ENCODE data around the gene GCH1. TPM values are rescaled to one million over a fixed set of nuclear protein-coding genes. Genes with fewer than 3 reads are reported as not detected.
A peak's percentile ranks its signal among the peaks of the same experiment; 100 is the strongest.

Gene GCH1
- total RNA-seq, 1 donor from 2014 or later = 15.0 TPM

DNA sequence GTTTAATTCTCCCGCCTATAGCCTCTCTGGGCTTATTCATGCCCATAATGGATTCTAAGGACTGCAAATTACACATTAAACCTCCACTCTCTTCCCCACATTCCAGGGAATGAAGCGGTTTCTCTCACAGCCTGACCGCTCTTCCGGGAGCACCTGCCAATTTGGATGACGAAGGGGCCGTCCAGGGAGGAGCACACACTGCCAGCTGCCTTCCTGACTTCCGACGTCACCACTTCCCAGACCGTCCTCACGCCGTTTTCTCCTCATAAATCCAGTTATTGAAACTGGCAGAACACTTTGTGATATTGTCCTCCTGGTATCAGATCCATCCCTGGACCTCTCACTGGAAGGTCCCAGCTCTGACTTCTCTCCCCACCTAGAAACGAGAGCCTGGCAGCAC is 87.6 kb downstream of the GCH1 start:
- TF ChIP-seq, protein P1, sequence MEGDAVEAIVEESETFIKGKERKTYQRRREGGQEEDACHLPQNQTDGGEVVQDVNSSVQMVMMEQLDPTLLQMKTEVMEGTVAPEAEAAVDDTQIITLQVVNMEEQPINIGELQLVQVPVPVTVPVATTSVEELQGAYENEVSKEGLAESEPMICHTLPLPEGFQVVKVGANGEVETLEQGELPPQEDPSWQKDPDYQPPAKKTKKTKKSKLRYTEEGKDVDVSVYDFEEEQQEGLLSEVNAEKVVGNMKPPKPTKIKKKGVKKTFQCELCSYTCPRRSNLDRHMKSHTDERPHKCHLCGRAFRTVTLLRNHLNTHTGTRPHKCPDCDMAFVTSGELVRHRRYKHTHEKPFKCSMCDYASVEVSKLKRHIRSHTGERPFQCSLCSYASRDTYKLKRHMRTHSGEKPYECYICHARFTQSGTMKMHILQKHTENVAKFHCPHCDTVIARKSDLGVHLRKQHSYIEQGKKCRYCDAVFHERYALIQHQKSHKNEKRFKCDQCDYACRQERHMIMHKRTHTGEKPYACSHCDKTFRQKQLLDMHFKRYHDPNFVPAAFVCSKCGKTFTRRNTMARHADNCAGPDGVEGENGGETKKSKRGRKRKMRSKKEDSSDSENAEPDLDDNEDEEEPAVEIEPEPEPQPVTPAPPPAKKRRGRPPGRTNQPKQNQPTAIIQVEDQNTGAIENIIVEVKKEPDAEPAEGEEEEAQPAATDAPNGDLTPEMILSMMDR (conservative IDR thresholded peaks at IDR 0.05; ENCODE audit: low read depth, low read length) = no peak
- peak overlapping the region; percentile 7 for H3K4me3 ChIP-seq (ENCODE audit: low read depth, low read length)
- DNase-seq (ENCODE audit: low read depth) = peak; percentile 46

DNA sequence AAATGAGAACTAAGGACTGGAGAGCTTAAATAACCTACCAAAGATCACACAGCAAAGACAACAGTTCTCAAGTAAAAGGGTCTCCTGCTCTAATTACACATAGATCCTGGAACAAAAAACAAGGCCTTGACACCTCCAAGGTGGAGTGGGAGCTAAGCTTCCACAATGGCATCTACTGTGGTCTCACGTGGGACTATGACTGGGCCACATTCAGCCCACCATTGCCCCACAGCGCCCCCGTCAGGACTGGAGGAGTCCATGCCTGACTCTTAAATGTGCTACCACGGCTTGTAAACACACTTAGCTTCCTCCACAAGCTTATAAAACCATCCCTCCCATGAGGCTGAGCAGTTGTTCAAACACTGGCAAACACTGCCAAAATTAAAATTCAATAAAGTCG is 88.5 kb downstream of the GCH1 start:
- DNase-seq (ENCODE audit: low read depth) = no peak
- TF ChIP-seq, protein P1 (conservative IDR thresholded peaks at IDR 0.05; ENCODE audit: low read depth, low read length) = peak; percentile 37
- H3K4me3 ChIP-seq (ENCODE audit: low read depth, low read length) = no peak overlapping the region

DNA sequence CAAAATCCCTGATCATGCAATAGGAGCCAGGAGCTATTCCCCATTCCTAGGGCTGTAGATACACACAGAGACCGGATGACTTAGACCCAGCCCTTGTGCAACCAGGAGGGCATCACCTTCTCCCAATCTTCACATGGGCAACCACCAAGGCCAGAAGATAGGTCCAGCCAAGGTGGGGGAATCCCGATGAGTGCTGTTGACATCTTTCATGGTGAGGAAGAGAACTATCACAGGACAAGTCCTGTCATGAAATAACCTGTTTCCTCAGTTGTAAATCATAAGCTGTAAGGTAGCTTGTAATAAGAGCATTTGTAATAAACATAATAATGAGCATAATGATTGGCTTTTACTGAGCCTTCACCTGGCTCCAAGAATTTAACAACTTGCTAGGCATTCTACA is 89.5 kb downstream of the GCH1 start:
- DNase-seq (ENCODE audit: low read depth) = no peak
- no peak overlapping the region for H3K4me3 ChIP-seq (ENCODE audit: low read depth, low read length)
- TF ChIP-seq, protein P1 (conservative IDR thresholded peaks at IDR 0.05; ENCODE audit: low read depth, low read length) = no peak

DNA sequence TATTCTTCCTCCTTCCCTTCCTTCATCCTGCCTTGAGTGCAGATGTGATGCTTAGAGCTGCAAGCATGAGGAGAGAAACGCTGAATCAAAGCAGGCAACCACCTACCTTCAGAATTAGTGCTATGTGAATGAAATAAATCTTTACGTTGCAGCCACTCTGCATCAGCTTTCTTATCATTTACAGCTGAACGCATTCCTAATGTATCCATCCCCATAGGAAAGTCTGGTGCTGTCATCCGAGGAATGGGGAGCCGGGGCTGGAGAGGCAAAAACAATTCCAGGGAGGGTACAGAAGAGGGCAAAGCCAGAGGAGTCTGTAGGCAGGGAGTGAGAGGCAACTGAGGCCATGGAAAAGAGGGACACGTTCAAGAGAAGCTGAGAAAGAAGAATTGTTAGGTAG is 90.0 kb downstream of the GCH1 start:
- no peak for DNase-seq (ENCODE audit: low read depth)
- TF ChIP-seq, protein P1 (conservative IDR thresholded peaks at IDR 0.05; ENCODE audit: low read depth, low read length) = no peak
- H3K4me3 ChIP-seq (ENCODE audit: low read depth, low read length) = no peak overlapping the region

DNA sequence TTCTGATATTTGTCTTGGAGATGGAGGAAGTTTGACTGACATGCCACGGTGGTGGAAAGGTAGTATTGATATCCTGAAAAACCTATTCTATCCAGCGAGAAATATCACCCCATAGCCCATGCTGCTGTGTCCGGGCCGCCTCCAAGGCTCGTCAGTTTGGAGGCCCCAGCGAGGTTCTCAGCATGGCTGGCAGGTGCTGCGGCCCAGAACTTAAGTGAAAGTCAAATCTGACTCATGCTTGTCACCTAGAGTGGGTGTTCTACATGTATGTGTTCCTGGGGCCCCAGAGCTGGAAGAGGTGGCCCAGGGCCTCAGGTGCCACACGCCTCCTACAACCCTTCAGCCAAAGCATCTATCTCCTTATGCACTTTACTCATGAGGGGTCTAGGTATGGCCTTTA is 92.9 kb downstream of the GCH1 start:
- no peak for DNase-seq (ENCODE audit: low read depth)
- no peak overlapping the region for H3K4me3 ChIP-seq (ENCODE audit: low read depth, low read length)
- TF ChIP-seq, protein P1 (conservative IDR thresholded peaks at IDR 0.05; ENCODE audit: low read depth, low read length) = no peak

DNA sequence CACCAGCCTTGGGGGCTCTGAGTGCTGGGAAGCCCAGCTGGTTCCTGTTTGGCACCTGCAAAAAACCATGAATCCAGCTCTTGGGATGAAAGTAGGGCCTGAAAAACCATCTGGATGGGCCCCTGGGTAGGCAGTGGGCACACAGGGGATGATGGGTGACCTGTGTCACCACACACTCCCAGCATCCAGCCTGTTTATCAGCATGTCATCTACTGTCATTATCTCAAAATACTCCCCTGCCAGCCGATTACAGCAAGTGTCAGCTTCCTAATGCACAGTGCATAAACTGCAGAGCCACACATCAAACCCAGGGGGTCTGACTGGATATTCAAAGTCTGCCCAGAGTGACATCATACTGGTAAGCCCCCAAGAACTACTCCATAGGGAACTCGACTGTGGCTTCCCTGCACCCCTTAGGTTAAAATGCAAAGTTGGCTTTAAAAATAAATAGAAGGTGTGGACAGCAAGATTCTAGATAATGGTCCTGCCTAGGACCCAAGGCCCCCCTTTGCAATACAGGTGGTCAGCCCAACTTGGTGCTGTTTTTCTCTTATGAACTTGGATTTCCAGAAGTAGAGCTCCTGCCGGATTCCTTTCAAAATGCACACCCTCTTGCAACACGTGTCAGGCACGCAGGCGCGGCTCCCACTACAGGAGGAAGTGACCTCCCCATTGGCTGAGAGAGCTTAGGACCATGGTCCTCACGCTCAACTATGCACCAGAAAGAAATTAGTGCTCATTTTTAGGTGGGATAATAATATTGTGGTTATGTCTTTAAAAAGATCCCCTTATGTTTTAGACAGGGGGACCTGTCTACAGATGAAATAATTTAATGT is 94.1 kb downstream of the GCH1 start:
- no peak for DNase-seq (ENCODE audit: low read depth)
- TF ChIP-seq, protein P1 (conservative IDR thresholded peaks at IDR 0.05; ENCODE audit: low read depth, low read length) = no peak
- no peak overlapping the region for H3K4me3 ChIP-seq (ENCODE audit: low read depth, low read length)

DNA sequence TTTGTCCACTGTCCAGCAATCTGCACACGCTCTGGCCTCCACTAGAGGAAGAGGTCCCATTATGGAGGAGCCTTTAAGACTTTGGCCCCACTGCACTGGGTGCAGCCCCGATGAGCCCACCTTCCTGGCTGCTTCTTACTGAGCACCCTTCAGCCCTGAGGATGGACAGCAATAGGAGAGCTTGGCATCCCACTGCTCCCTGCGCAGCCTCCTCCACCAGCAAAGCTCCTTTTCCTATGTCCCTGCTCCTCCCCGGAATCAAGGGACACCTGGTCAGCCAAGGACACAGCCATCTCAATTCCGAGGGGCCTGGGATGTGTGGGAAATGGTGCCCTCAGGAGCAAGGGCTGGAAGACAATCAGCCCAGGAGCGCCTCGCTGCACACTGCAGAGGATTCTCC is 94.7 kb downstream of the GCH1 start:
- no peak overlapping the region for H3K4me3 ChIP-seq (ENCODE audit: low read depth, low read length)
- no peak for DNase-seq (ENCODE audit: low read depth)
- TF ChIP-seq, protein P1 (conservative IDR thresholded peaks at IDR 0.05; ENCODE audit: low read depth, low read length) = no peak
